Measurements from ENCODE around the gene SLC39A9.
"Not testable (repeated sequence)": the region's sequence is repeated elsewhere in the genome, so short reads cannot be mapped to it uniquely, and the experiment has no call there.

The SLC39A9 gene

DNA sequence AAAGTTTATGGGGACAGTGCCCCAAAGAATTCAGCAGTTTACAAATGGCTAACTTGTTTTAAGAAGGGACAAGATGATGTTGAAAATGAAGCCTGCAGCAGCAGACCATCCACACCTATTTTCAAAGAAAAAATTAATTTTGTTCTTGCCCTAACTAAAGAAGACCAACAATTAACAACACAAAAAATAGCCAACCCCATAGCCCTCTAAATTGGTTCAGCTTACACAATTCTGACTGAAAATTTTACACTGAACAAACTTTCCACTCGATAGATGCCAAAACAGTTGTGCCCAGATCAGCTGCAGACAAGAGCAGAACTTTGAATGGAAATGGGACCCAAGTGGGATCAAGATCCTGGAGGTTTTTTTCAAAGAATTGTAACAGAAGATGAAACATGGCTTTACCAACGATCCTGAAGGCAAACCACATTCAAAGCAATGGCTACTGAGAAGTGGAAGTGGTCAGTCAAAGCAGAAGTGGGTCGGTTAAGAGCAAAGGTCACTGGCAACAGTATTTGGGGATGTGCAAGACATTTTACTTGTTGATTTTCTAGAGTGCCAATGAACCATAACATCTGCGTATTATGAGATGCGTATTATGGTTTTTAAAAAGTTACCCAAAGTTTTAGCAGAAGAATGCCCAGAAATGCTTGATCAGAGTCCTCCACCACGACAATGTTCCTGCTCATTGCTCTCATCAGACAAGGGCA lies 30.0 kb downstream of the SLC39A9 start:
- peak in 1 of 2 donors; percentile 1 for DNase-seq

- DNase-seq, result no peak
Observed at GRCh38 chr14:69429643-69430042, 31.2 kb downstream of the SLC39A9 start.

- DNase-seq, result no peak
Observed at GRCh38 chr14:69430306-69430939, 31.9 kb downstream of the SLC39A9 start.

- DNase-seq, result no peak
Observed at GRCh38 chr14:69432364-69432763, 33.9 kb downstream of the SLC39A9 start.

DNA sequence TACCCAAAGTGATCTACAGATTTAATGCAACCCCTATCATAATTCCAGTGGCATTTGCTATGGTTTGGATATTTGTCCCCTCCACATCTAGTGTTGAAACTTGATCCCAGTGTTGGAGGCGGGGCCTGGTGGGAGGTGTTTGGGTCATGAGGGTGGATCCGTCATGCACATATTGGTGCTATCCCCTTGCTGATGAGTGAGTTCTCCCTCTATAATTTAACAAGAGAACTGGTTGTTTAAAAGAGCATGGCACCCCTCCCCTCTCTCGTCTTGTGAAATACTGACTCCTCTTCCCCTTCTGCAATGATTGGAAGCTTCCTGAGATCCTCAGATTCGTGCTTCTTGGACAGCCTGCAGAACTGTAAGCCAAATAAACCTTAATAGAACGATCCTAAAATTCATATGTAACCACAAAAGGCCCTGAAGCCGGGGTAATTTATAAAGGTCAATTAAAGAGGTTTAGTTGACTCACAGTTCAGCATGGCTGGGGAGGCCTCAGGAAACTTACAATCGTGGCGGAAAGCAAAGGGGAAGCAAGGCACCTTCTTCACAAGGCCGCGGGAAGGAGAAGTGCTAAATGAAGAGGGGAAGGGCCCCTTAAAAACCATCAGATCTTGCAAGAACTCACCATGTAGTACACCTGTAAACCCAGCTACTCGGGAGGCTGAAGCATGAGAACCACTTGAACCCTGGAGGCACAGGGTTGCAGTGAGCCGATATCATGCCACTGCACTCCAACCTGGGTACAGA lies 41.2 kb downstream of the SLC39A9 start:
- DNase-seq, result no peak

GRCh38 chr14:69441948-69442347 lies 43.5 kb downstream of the SLC39A9 start:
- DNase-seq, result no peak

GRCh38 chr14:69443296-69443805 lies 44.9 kb downstream of the SLC39A9 start:
- DNase-seq, result no peak

DNA sequence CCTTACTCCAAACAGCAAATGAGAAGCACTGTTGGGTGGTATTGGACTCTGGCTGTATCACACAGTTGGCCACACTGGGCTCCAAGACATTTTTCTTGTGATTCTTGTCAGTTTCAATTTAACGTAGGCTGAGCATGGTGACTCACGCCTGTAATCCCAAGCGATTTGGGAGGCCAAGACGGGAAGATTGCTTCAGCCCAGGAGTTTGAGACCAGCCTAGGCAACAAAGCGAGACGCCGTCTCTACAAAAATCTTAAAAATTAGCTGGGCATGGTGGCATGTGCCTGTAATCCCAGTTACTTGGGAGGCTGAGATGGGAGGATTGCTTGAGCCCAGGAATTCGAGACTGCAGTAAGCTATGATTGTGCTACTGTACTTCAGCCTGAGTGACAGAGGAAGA lies 50.7 kb downstream of the SLC39A9 start:
- DNase-seq, result no peak

GRCh38 chr14:69451941-69452340 lies 53.4 kb downstream of the SLC39A9 start:
- DNase-seq, result no peak

GRCh38 chr14:69458350-69458749 lies 59.9 kb downstream of the SLC39A9 start:
- no peak for DNase-seq

GRCh38 chr14:69459122-69459521 lies 60.6 kb downstream of the SLC39A9 start:
- no peak for DNase-seq

GRCh38 chr14:69460093-69460701 lies 61.7 kb downstream of the SLC39A9 start:
- peak; percentile 10 to 55 for DNase-seq

DNA sequence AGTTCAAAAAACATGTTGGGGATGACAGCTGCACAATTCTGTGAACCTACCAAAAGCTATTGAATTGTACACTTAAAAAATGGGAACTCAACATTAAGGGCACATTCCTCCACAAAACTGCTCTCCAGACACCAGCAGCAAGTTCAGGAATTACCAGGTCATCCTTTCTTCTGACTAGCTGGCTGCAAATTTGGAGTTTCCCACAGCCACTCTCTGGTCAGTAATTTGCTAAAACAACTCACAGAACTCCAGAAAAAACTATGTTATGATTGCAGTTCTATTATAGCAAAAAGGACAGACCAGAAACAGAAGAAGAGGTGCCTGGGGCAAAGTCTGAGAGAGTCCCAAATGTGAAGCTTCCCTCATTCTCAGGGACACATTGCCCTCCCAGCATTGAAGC lies 65.9 kb downstream of the SLC39A9 start:
- DNase-seq, result no peak

DNA sequence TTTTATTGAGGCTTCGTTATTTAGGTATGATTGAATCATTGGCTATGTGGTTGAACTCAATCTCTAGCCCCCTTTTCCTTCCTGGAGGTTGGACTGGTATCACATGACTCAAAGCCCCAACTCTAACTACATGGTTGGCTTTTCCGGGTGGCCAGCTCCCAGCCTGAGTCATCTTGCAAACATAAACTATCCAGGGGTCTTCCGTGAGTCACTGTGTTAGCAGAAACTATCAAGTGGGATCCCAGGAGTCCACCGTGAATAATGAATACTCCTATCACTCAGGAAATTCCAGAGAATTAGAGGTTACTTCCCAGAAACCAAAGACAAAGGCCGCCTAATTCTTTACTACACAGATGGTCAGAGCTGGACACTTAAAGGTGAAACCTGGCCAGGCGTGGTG lies 66.3 kb downstream of the SLC39A9 start:
- DNase-seq, result no peak

- DNase-seq, result no peak
Observed at GRCh38 chr14:69468949-69469348, 70.5 kb downstream of the SLC39A9 start.

- DNase-seq, result no peak
Observed at GRCh38 chr14:69471436-69471835, 72.9 kb downstream of the SLC39A9 start.

- DNase-seq, result no peak
Observed at GRCh38 chr14:69471916-69472315, 73.4 kb downstream of the SLC39A9 start.

DNA sequence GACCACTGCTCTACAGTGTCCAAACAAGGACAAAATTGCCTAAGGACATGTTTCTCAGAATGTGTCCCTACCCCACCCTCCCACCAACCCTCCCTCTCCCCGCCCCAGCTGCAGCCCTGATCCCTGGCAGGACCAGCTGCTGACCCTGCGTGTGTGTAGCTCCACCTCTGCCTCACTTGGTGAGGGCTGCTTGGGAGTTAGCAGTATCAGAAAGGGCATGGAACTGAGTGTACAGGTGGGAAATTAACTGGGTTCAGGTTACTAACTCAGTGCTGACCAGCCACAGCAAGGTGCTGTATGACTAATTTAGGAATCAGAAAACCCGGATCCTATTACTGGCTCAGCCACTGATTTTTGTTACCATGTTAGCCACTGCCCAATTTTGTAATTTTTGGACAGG lies 74.8 kb downstream of the SLC39A9 start:
- no peak for DNase-seq

DNA sequence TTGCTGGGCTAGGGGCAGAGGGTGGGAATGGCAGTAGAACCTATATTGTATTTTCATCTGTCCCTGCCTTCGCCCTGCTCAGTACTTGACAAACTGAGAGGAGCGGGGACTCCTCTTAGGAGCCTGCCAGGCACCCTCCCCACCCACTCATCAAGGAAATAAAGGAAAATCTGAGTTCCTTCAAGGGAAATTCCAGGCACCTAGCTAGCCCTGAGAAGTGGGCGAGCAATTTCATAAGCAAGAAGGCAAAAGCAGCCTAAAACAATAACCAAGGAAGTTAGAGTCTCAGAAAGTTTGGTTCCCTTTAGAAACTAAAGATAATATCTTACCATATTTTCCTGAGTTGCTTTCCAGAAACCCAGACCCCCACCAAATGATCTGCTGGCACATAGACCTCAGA lies 75.5 kb downstream of the SLC39A9 start:
- no peak for DNase-seq

GRCh38 chr14:69475194-69475818 lies 76.8 kb downstream of the SLC39A9 start:
- DNase-seq, result no peak

DNA sequence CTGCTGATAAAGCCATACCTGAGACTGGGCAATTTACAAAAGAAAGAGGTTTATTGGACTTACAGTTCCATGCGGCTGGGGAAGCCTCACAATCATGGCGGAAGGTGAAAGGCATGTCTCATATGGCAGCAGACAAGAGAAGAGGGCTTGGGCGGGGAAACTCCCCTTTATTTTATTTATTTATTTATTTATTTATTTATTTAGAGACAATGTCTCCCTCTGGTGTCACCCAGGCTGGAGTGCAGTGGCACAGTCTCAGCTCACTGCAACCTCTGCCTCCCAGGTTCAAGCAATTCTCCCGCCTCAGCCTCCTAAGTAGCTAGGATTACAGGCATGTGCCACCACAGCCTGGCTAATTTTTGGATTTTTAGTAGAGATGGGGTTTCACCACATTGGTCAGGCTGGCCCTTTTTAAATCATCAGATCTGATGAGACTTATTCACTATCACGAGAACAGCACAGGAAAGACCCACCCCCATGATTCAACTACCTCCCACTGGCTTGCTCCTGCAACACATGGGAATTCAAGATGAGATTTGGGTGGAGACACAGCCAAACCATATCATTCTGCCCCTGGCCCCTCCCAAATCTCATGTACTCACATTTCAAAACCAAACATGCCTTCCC lies 78.4 kb downstream of the SLC39A9 start:
- DNase-seq, result not testable (repeated sequence)

DNA sequence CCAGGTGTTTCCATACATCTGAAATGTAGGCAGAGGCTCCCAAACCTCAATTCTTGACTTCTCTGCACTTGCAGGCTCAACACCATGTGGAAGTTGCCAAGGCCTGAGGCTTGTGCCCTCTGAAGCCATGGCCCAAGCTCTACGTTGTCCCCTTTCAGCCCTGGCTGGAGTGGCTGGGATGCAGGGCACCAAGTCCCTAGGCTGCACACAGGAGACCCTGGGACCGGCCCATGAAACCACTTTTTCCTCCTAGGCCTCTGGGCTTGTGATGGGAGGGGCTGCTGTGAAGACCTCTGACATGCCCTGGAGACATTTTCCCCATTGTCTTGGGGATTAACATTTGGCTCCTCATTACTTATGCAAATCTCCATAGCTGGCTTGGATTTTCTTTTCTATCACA lies 79.6 kb downstream of the SLC39A9 start:
- DNase-seq, result not testable (repeated sequence)
